Measurements from ENCODE around the gene KIF1C.
A peak's percentile ranks its signal among the peaks of the same experiment; 100 is the strongest.
"Not testable (repeated sequence)": the region's sequence is repeated elsewhere in the genome, so short reads cannot be mapped to it uniquely, and the experiment has no call there.

Gene KIF1C

DNA sequence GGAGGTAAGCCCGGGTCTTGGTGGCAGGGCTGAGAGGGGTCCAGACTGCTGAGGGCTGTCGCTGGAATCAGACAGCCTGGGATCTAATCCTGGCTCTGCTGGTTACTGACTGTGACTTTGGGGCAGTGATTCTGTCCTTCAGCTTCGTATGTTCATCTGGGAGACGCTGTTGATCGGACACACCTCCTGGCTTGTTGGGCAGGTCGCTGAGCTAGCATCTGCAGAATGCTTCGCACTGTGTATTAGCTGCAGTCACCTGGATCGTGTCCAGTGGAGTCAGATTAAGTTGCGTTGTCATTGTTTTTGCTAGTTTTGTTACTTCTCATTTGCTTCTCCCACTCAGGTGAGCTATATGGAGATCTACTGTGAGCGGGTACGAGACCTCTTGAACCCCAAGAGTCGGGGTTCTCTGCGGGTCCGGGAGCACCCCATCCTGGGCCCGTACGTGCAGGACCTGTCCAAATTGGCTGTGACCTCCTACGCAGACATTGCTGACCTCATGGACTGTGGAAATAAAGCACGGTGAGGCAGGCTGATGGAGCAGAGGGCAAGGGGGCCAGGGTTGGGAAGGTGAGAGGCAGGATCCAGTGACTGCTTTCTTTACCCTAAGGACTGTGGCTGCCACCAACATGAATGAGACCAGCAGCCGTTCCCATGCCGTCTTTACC is 4.5 kb downstream of the KIF1C start:
- DNase-seq (ENCODE audit: low spot score): no peak

DNA sequence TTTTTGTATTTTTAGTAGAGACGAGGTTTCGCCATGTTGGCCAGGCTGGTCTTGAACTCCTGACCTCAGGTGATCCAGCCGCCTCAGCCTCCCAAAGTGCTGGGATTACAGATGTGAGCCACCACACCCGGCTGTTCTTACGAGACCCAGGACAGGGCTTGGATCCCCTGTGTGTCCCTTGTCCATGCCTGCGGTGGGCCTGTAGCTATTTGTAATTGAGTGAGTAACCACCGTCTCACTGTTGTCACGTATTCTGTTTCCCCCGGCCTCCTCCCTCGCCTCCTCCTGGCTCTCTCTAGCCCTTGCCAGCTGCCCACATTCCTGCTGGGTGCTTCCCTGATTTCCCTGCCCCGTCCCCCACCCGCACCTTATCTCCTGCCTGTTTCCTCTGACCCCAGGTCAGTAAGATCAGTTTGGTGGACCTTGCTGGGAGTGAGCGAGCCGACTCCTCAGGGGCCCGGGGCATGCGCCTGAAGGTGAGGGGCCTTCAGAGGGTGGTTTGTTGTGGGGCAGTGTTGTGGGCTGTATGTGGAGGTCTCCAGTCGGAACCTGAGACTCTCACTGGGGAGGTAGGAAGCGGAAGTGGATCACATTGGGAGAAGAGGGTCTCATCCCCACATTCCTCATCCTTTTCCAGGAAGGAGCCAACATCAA is 5.6 kb downstream of the KIF1C start:
- no peak for DNase-seq (ENCODE audit: low spot score)

DNA sequence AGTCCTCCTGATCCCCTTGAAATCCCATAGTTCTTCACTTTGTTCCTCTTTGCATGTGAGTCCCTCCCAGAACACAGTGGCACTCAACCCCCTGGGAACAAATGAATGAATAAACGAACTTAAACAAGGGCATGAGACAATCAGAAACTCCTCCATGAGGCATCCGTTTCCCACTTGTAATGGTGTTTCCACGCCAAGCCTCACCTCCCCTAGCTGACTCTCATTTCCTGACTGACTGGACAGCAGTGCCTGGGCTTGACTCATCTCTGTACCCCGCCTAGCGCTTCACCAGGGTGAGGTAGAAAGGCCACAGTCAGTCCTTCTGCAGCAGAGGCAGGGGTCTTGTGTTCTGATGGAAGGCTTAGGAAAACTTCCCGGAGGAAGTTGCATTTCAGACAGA is 14.2 kb downstream of the KIF1C start:
- DNase-seq (ENCODE audit: low spot score): no peak

DNA sequence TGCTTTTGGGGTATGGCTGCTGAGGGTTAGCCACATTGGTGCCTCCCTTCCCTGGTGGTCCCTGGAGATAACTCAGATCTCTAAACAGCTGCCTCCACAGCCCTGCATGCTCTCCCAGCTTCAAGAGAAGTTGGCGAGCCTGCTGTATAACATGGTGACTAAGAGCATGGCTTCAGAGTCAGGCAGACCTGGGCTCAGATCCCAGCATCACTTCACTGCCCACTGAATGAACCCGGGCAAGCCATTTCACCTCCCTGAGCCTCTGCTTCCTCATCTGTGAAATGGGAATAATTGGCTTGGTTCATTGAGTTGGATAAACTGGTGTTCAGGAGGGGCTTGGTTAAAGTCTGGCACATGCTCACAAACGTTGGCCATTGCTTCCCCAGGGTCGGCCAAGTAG is 16.6 kb downstream of the KIF1C start:
- no peak for DNase-seq (ENCODE audit: low spot score)

DNA sequence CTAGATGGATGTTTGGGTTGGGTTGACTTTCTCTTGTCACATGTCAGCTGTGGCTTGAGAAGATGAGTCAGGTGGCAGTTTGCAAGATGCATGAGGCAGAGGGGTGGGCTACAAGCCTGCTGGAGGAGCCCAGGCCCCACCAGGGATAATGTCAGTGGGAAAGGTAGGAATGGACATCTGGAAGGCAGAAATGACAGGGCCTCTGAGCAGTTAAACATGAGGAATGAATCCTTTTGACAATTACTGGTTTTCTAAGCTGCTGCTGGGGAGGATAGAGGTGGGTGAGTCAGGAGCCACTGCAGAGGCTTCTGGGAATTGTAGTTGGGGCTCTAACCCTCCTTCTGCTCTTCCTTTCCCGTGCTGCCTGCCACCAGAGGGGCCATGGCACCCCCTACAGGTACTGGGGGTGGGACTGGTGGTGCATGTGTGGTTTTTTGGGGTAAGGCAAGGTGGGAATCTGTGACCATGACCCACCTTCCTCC is 21.8 kb downstream of the KIF1C start:
- peak; percentile 63 for DNase-seq (ENCODE audit: low spot score)

DNA sequence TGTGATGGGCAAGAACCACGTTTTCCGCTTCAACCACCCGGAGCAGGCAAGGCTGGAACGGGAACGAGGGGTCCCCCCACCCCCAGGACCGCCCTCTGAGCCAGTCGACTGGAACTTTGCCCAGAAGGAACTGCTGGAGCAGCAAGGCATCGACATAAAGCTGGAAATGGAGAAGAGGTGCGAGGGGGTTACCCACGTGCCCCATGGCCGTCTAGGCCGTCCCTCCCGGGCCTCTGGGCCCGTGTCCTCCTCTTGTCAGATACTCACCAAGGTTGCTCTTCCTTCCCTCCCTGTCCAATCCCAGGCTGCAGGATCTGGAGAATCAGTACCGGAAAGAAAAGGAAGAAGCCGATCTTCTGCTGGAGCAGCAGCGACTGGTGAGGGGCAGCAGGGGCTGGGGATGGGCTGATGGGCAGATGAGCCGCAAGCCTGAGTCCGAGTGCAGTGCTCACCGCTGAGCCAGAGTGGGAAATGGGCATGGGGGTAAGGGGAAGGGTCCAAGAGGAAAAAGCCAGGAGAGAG is 22.8 kb downstream of the KIF1C start:
- DNase-seq (ENCODE audit: low spot score): no peak

DNA sequence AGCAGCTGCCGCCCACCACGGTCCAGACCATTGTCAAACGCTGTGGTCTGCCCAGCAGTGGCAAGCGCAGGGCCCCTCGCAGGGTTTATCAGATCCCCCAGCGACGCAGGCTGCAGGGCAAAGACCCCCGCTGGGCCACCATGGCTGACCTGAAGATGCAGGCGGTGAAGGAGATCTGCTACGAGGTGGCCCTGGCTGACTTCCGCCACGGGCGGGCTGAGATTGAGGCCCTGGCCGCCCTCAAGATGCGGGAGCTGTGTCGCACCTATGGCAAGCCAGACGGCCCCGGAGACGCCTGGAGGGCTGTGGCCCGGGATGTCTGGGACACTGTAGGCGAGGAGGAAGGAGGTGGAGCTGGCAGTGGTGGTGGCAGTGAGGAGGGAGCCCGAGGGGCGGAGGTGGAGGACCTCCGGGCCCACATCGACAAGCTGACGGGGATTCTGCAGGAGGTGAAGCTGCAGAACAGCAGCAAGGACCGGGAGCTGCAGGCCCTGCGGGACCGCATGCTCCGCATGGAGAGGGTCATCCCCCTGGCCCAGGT is 24.5 kb downstream of the KIF1C start:
- DNase-seq (ENCODE audit: low spot score): no peak

DNA sequence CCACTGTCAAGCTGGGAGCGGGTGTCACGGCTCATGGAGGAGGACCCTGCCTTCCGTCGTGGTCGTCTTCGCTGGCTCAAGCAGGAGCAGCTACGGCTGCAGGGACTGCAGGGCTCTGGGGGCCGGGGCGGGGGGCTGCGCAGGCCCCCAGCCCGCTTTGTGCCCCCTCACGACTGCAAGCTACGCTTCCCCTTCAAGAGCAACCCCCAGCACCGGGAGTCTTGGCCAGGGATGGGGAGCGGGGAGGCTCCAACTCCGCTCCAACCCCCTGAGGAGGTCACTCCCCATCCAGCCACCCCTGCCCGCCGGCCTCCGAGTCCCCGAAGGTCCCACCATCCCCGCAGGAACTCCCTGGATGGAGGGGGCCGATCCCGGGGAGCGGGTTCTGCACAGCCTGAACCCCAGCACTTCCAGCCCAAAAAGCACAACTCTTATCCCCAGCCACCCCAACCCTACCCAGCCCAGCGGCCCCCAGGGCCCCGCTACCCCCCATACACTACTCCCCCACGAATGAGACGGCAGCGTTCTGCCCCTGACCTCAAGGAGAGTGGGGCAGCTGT is 25.9 kb downstream of the KIF1C start:
- DNase-seq (ENCODE audit: low spot score): no peak

DNA sequence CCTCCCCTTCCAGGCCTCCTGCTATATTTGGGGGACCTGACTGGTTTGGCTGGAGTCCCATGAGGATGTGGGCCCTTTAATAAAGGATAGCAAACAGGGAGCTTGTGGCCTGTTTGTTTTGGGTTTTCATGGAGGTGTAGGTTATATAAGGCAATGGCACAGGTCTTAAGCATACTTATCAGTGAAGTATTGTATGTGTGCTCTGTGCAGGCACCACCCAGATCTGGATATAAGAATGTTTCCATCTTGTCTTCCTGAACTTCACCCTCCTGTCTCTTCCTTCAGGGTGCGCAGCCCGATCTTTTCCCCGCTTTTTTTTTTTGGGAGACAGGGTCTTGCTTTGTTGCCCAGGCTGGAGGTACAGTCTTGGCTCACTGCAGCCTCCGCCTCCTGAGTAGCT is 26.9 kb downstream of the KIF1C start:
- no peak for DNase-seq (ENCODE audit: low spot score)

DNA sequence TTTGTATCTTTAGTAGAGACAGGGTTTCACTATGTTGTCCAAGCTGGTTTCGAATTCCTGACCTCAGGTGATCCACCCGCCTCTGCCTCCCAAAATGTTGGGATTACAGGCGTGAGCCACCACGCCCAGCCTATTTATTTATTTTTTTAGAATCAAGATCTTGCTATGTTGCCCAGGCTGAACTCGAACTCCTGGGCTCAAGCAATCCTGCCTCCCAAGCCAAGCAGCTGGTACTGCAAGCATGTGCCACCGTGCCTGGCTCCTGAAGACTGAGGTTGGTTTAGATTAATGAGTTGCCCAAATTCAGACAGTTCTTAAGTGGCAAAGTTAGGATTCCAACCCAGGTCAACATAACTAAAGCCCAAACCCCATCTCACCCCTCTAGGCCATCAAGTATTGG is 29.5 kb downstream of the KIF1C start:
- no peak for DNase-seq (ENCODE audit: low spot score)

DNA sequence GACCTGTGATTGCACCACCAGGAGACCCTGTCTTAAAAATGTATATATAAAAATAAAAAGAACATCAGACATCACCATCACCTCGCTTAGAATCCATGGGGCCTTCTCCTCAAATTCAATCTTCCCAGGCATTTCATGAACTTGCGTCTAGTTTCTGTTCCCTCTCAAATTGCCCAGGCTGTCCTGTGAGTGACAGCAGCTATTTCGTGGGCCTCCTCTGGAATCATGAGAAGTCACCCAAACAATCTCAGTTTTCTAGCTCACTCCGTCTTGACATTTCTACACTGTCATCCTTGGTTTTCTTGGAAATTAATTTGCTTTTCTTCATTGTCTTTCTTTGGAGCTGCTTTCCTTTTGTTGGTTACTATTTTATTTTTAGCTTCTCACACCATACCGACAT is 30.2 kb downstream of the KIF1C start:
- DNase-seq (ENCODE audit: low spot score): no peak

DNA sequence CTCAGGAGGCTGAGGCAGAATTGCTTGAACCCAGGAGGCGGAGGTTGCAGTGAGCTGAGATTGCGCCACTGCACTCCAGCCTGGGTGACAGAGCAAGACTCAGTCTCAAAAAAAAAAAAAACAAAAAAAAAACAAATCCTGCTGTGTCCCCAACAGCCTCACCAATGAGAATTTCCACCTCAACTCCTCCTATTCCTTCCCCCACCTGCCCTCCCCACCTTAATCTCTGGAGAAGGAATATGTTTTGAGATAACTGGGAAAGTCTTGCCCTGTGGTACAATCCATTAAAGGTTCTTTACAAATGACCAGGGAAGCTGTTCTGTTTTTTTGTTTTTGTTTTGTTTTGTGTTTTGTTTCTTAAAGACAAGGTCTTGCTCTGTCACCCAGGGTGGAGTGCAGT is 32.4 kb downstream of the KIF1C start:
- not testable (repeated sequence) for DNase-seq (ENCODE audit: low spot score)

DNA sequence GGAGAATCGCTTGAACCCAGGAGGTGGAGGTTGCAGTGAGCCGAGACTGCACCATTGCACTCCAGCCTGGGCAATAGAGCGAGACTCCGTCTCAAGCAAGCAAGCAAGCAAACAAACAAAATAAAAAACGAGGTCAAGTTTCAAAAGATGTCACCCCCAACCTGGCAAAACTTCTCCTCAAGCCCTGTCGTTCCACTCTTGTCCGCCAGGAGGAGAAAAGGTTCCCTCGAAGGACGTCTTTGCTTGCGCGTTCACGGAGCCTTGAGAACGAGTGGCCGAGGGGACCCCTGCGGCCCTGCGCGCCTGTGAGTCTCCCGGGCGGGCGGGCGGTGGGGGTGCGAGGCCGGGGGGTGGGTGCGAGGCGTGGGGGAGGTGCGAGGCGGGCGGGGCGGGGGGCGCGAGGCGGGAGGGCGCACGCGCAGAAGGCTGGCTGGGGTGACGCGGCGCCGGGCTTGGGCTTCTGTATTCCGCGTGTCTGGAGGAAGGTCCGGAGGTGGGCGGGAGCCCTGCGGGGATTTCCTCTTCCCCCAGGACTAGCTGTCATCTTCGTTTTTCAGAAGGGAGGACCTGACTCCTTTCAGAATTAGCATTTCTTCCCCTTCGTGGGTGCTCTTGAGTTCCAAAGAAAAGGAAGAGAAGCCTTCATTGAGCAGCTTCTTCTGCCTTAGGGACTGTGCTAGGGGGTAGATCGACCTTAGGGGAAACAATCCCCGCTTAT is 33.8 kb downstream of the KIF1C start:
- peak; percentile 89 for DNase-seq (ENCODE audit: low spot score)

DNA sequence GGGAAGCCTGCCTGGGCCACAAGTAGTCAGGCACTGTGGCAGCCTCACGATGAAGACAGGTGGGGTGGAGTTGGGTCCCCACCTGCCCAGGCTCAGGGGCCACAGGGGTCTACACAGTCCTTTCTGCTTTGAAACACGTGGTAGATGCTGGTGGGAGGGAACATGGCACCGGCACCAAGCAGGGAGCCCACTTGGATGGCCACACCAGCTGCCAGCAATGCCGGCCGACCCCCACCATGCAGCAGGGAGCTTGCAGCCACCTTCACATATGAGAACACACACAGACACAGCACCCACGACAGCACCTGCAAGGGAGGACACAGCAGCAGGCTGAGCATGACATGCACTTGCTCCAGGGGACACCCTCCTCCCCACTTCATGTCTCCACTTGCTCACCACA is 35.1 kb downstream of the KIF1C start:
- no peak for DNase-seq (ENCODE audit: low spot score)

DNA sequence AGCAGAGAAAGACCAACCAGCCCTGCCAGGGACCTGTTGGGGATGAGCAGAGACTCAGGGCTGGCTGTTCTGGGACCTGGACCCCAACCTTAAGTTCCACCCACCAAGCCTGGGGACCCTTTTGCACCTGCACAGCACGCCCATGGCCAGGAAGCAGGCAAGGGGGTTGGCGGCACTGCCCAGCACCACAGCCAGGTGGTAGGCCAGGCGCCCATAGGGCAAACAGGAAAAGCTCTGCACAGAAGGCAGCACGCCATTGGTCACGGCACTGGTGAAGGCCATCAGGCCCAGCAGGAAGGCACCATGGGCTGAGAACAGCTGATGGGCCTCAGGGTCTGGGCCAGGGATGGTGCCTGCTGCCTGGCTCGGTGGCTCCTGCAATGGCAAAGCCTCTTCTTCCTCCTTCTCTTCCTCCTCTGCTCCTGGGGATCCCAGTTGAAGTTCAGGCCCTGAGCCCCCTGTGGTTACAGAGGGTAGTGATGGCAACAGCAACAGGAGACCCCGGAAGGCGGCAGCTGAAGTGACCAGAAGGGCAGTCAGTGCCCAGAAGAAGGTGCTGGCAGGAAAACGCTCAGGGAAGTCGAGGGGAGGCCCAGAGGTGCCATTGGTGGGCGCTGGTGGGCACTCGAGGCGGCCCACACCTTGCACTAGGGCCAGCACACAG is 35.7 kb downstream of the KIF1C start:
- DNase-seq (ENCODE audit: low spot score): no peak

DNA sequence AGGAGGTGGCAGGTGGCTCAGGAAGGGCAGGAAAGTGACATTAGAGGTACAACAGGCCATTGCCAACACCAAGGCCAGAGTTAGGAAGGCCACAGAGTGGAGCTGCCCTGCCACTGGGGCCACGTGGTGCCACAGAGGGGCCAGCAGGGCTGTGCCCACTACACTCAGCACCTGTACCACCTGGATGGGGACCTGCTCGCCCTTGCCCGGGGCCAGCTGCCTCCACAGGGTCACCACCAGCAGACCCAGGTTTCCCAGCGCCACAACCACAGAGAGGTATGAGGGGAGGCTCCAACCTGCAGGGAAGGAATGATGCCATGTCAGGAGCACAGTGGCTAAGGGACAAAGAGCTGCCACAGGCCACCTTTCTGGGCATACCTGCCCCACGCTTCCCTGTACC is 36.3 kb downstream of the KIF1C start:
- no peak for DNase-seq (ENCODE audit: low spot score)

DNA sequence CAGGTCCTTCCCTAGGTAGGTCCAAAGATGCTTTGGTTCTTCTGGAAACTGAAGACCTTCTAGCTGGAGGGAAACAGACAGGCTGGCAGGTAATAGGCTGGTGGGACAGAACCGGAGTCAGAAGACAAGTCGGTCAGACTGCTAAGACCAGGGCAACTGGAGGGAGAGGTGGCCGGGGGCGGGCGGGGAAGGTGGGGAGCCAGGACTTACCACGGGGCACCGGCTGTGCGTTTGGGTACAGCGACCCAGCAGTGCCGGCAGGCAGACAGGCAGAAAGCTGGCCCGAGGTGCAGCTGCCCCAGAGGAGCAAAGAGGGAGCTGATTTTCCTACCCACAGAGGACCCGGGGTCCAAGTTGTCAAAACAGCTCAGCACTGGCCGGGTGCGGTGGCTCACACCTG is 36.9 kb downstream of the KIF1C start:
- no peak for DNase-seq (ENCODE audit: low spot score)

DNA sequence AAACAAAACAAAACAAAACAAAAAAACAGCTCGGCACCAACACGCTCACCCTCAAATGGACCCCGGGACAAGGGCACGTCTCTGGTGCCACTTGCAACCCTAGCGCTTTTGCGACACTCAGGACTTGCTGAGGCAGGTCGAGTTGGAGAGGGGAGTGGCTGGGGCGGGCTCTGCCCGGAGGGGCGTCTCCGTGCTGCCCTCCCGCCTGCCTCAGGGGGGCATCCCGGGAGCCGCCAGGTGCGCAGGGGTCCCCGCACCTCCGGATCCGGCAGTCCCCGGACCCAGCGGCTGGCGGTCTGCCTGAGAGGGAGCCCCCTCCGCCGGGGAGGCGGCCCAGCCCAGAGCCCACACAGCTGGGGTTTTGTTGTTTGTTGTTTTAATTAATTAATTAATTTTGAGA is 37.6 kb downstream of the KIF1C start, which contains the start of gene SLC52A1:
Gene SLC52A1 (minus strand): TSS at position 112 of the 400 bp plus-strand sequence. CDS start 820 bp downstream, outside the sequence.
- no peak for DNase-seq (ENCODE audit: low spot score)

DNA sequence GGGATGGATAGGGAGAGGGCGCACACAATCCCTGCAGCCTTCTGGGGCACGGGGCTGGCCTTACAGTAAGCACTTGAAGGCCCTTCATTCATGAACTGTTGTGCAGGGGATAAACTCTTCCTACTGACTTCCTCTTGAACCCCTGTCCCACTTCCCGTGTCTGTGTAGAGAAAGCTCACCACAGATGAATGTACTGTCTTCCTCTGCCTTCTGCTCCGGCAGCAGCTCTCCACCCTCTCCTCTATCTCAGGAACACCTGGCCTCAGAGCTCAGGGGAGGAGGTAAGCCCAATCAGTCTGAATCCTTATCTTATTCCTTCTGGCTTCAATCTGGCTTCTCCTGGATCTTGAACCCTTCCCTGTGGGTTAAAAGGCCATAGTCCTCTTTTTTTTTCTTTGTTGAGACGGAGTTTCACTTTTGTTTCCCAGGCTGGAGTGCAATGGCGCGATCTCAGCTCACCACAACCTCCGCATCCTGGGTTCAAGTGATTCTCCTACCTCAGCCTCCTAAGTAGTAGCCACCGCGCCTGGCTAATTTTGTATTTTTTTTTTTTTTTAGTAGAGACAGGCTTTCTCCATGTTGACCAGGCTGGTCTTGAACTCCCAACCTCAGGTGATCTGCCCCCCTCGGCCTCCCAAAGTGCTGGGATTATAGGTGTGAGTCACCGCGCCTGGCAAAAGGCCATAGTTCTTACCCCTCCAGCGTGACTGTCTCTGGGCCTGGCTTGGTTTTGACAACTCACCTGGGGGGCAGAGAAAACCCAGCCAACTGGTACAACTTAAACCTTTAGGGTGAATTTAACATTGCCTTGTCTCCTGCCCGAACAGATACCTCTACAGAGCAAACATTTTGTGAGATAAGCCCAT is 44.6 kb downstream of the KIF1C start:
- no peak for DNase-seq (ENCODE audit: low spot score)

DNA sequence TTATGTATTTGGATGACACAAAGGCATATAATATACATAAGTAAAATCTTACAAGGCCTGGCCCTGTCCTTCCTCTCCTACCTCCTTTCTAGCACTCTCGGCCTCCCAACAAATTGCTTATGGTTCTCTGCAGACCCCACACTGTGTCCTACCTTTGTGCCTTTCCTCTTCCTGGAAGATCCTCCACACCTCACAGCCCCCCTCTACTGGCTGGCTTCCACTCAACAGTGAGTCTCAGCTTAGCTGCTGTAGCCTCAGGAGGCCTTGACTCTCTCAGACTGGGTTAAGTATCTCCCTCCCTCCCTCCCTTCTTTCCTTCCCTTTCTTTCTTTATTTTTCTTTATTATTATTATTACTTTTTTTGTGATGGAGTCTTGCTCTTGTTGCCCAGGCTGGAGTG is 45.8 kb downstream of the KIF1C start:
- no peak for DNase-seq (ENCODE audit: low spot score)

DNA sequence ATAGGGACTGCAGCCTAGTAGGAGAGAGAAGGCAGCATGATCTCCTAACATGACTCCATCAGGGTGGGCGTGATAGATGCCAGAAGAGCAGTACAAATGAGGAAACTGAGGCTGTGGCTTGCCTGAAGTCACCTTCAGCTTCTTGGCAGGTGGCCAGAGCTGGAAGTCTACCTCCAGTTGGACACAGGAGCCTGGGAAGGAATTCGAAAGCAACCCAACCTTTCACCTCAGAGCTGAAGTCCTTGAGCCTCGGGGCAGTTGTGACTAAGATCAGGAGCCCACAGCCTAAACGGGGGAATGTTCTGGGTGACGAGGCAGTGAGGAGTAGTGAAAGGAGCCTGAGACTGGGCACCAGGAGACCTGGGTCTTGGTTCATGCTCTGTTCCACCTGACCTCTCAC is 46.9 kb downstream of the KIF1C start:
- no peak for DNase-seq (ENCODE audit: low spot score)
